Neuron (in vitro differentiated cells): ENCODE data around the gene ATP6V1B1.
A peak's percentile ranks its signal among the peaks of the same experiment; 100 is the strongest.

Experiments used
- H2AFZ ChIP-seq: one replicate; pipeline ENCODE4 v1.6.1; 2013; ENCODE audit warnings: low read depth, mild to moderate bottlenecking, inconsistent platforms, low read length, moderate library complexity
- H3K27me3 ChIP-seq: one replicate; pipeline ENCODE4 v1.6.1; 2013; ENCODE audit warnings: low read length; ENCODE audit not compliant: insufficient read depth
- H3K36me3 ChIP-seq: one replicate; pipeline ENCODE4 v1.6.1; 2013; ENCODE audit warnings: low read length; ENCODE audit not compliant: insufficient read depth
- H3K4me1 ChIP-seq: one replicate; pipeline ENCODE4 v1.6.1; 2013; ENCODE audit warnings: low read length; ENCODE audit not compliant: insufficient read depth
- H3K4me3 ChIP-seq: 2 replicates; pipeline ENCODE4 v1.5.1; 2013; ENCODE audit warnings: mild to moderate bottlenecking, low read length, moderate library complexity
- H3K9me3 ChIP-seq: one replicate; pipeline ENCODE4 v1.6.1; 2013; ENCODE audit warnings: low read length

The ATP6V1B1 gene

DNA sequence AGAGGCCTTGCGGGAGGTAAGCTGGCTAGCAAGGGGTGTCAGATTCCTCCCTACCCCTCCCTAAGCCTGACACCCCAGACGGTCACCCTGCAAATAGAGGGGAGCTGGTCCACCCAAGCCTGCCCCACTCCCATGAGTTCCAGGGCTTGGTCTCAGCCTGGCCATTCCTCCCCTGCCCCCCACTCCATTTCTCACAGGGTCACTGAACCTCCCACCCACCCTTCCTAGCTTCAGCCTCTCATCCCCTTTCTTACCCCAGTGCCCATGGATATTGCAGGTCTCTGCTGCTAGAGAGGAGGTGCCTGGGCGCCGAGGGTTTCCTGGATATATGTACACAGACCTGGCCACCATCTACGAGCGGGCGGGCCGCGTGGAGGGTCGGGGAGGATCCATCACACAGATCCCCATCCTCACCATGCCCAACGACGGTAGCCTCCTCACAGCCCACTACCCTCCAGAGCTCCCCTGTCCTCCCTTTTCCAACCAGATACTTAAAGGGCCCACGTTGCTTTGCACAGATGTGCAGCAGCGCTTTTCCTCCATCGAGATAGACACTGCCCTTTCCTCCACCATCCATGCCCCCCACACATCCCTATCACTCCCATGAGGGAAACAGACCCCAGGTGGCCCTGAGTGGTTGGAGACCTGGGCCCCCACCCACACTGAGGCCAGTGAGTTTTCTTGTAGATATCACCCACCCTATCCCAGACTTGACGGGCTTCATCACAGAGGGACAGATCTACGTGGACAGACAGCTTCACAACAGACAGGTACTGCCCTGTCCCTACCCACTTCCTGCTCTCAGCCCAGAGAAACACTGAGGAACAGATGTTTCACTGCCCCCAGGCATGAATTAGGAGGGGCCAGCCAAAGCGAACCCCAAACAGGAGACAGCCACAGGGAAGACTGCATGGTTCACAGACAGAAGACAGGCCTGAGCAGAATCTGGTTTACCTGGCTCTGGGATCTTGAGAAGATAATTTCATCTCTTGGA, 27.5 kb downstream of the ATP6V1B1 start:
- H3K36me3 ChIP-seq: no peaks in the 10 kb centered on the region
- no peaks in the 10 kb centered on the region for H3K4me1 ChIP-seq
- H3K27me3 ChIP-seq: no peaks in the 10 kb centered on the region
- H3K4me3 ChIP-seq: no peak overlapping the region
- no peak overlapping the region for H2AFZ ChIP-seq
- H3K9me3 ChIP-seq: no peaks in the 10 kb centered on the region

DNA sequence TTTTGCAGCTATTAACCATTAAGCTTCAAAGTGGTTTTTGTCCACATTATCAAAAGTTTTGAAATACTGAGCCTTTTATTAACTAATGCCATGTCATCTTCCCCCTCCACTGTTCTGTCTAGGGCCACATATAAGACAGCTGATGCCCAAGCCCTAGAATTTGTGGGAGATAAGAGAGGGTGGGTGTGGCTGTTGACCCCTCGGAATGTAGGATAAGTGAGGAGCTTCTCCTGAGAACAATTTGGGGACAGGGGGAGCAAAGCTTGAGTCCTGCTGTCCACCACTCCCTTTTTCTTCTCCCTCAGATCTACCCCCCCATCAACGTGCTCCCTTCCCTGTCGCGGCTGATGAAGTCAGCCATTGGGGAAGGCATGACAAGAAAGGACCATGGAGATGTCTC, 28.4 kb downstream of the ATP6V1B1 start:
- Histone ChIP-seq H2AFZ (no peak overlapping the region), H3K4me1 (no peaks in the 10 kb centered on the region), H3K4me3 (no peak overlapping the region), H3K9me3 (no peaks in the 10 kb centered on the region), H3K36me3 (no peaks in the 10 kb centered on the region), H3K27me3 (no peaks in the 10 kb centered on the region)

DNA sequence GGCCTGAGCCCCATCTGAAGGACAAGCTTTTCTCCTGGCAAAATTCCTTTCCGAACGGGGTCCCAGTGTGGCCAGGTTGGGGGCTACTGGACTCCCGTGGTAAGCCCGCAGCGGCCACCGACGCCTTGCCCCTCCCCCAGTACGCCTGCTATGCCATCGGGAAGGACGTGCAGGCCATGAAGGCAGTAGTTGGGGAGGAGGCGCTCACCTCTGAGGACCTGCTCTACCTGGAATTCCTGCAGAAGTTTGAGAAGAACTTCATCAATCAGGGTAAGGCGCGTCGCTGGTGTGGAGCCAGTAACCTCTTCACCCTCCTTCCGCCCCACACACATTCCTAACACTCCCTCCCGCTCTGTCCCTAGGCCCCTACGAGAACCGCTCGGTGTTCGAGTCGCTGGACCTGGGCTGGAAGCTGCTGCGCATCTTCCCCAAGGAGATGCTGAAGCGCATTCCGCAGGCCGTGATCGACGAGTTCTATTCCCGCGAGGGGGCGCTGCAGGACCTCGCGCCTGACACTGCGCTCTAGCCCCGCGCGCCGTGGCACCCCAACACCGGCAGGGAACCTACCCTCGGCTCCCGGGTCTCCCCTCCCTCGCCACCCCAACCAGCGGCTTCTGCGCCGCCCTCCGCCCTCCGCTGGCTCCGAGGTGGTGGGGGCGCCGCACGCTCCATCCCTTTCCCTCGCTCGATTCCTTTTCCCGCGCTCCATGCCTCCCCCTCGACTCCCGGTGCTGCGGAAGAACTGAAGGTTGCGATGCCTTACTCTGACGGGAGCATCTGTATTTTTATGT, 29.1 kb downstream of the ATP6V1B1 start:
- no peak overlapping the region for H3K4me3 ChIP-seq
- H3K27me3 ChIP-seq: no peaks in the 10 kb centered on the region
- H3K36me3 ChIP-seq: no peaks in the 10 kb centered on the region
- no peaks in the 10 kb centered on the region for H3K9me3 ChIP-seq
- H3K4me1 ChIP-seq: no peaks in the 10 kb centered on the region
- no peak overlapping the region for H2AFZ ChIP-seq

DNA sequence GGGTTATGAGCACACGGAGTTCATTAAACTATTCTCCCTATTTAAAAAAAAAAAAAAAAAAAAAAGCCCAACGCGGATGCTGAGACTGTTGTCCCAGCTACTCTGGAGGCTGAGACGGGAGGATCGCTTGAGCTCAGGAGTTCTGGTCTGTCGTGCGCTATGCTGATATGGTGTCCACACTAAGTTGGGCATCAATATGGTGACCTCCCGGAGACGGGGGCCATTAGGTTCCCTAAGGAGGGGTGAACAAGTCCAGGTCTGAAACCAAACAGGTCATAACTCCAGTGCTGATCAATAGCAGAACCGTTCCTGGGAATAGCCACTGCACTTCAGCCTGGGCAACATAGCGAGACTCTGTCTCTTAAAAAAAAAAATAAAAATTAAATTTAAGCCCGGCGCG, 29.8 kb downstream of the ATP6V1B1 start:
- Histone ChIP-seq H3K9me3 (no peaks in the 10 kb centered on the region), H3K27me3 (no peaks in the 10 kb centered on the region), H2AFZ (no peak overlapping the region), H3K36me3 (no peaks in the 10 kb centered on the region), H3K4me1 (no peaks in the 10 kb centered on the region), H3K4me3 (no peak overlapping the region)

DNA sequence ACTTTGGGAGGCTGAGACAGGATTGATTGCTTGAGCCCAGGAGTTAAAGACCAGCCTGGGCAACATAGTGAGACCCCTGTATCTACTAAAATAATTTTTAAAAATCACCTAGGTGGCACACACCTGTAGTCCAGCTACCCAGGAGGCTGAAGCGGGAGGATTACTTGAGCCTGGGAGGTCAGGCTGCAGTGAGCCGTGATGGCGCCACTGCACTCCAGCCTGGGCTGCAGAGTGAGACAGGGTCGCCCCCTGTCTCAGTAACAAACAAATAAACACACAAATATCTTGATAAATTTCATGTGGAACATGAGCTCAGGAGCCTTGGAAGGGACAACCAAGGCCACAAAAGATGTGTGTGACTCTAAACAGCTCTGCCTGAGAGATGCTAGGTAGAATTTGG, 31.0 kb downstream of the ATP6V1B1 start:
- Histone ChIP-seq H2AFZ (no peak overlapping the region), H3K36me3 (no peaks in the 10 kb centered on the region), H3K4me3 (no peak overlapping the region), H3K4me1 (no peaks in the 10 kb centered on the region), H3K9me3 (no peaks in the 10 kb centered on the region), H3K27me3 (no peaks in the 10 kb centered on the region)

DNA sequence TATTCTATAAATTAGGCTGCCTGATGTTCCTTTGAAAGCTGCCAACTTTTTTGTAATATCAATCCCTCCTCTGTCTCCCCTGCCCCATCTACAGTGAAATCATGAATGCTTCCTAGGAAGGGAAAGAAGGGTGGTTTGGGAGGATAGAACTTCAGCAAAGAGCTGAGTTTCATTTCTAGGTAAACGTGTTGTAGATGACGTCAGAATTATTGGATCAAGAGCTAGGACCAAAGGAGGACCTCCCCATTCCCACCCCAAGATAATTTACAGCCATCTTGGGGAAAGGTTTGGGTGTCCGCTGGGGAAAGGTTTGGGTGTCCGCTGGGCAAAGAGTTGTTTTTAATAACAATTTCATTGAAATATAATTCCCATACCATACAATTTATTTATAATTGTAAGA, 31.5 kb downstream of the ATP6V1B1 start:
- no peak overlapping the region for H2AFZ ChIP-seq
- H3K36me3 ChIP-seq: no peaks in the 10 kb centered on the region
- no peaks in the 10 kb centered on the region for H3K9me3 ChIP-seq
- H3K4me1 ChIP-seq: no peaks in the 10 kb centered on the region
- H3K4me3 ChIP-seq: no peak overlapping the region
- H3K27me3 ChIP-seq: no peaks in the 10 kb centered on the region

DNA sequence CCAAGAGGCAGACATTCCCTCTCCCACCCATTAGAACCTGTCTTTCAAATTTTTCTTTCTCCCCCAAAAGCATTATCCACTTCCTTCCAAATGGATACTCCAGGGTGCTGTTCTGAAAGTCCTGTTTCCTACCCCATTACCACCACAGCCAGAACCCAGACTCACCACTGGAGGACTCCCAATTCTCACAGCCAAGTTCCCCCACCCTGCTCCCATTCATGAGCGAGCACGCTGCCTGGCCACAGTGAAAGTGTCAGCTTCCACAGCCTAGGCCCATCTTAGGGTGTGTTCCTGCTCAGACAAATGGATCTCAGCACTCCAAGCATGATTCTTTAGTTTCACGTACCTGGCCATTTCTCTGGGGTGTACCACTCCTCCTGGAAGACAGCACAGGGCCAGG, 38.9 kb downstream of the ATP6V1B1 start:
- peaks cover 12% of the 10 kb centered on the region for H3K4me1 ChIP-seq
- H3K9me3 ChIP-seq: no peaks in the 10 kb centered on the region
- no peaks in the 10 kb centered on the region for H3K27me3 ChIP-seq
- no peak overlapping the region for H3K4me3 ChIP-seq
- no peaks in the 10 kb centered on the region for H3K36me3 ChIP-seq
- H2AFZ ChIP-seq: no peak overlapping the region

DNA sequence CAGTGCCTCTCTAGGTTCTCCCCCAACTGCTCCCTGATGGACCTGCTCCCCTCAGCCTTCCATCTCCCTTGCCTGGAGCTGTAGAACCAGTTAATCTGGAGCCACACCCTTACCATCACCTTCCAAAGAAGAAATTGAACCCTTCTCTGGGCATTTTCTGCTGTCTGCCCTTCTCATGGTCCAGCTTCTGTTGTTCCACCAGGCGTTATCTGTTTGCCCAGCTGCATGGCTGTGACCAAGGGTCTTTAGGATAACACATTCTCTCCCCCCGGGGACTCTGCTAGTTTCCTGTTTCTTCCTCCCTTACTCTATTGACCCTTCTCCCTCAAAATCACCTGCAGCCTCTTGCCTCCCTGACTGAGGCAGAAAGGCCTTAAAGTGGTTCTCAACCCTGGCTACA, 39.5 kb downstream of the ATP6V1B1 start:
- Histone ChIP-seq H3K36me3 (no peaks in the 10 kb centered on the region), H3K4me1 (peaks cover 12% of the 10 kb centered on the region), H2AFZ (no peak overlapping the region), H3K4me3 (no peak overlapping the region), H3K27me3 (no peaks in the 10 kb centered on the region), H3K9me3 (no peaks in the 10 kb centered on the region)

DNA sequence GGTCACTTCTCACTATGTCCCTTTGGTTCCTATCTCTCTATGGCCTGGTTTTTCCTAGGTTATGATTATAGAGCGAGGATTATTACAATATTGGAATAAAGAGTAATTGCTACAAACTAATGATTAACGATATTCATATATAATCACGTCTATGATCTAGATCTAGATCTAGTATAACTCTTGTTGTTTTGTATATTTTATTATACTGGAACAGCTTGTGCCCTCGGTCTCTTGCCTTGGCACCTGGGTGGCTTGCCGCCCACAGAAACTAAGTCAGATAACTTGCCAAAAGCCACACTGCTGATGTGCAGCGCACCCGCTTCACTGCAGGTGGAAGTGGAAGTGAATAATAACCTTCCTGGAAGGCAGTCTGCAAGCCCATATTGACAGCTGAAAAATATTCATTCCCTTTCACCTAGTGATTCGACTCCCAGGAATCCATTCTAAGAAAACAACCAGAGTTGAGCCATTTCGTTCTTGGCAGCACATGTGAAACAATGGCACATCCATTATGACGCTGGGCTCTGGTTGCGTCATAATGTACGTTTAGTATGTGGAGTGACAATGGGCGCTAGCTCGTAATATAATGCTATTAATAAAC, 42.0 kb downstream of the ATP6V1B1 start:
- Histone ChIP-seq H3K9me3 (no peaks in the 10 kb centered on the region), H3K36me3 (no peaks in the 10 kb centered on the region), H3K27me3 (no peaks in the 10 kb centered on the region), H3K4me1 (peaks cover 12% of the 10 kb centered on the region), H2AFZ (no peak overlapping the region), H3K4me3 (peak overlapping the region; percentile 69)

DNA sequence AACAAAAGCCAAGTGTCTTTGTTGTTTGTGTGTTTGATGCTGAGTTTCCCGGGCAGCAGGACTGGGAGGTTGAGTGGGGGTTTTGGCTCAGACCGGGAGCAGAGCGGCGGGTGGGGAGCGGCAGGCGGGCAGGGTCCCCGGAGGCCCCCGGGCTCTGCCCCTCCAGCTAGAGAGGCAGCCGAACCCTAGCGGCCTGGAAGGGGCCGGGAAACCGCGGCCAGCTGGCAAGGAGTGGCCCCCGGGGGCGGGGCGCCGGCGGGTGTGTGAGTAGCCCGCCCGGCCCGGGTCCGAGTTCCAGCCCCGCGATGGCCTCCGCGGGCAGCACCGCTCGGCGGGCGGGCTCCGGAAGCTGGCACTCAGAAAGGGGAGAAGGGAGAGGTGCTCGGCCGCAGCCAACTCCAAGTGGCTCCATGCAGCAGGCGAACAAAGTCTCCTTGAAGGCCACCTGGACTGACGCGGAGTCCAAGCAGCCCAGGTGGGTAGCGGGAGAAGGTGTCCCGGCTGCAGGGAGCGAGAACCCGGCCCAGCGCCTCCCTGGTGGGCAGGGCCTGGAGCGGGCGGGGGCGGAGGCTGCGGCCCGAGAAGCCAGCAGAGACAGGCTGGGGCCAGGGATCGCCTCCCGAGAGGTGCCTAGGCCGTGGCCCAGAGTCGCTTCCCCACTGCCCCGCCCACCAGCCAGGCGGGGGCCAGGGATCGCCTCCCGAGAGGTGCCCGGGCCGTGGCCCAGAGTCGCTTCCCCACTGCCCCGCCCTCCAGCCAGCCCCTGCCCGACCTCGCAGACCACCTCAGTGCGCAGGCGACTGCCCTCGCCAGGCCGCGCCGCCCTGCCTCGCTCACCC, 42.9 kb downstream of the ATP6V1B1 start, which contains the start of gene ANKRD53:
Gene ANKRD53, plus strand, starts transcription at position 290 of the 839 bp plus-strand sequence. Its CDS starts 16 bp downstream, at position 306.
- Histone ChIP-seq H2AFZ (no peak within 1 kb of the TSS), H3K4me3 (peak within 1 kb of the TSS; percentile 69), H3K36me3 (no peaks in the 10 kb centered on the region), H3K4me1 (peaks cover 12% of the 10 kb centered on the region), H3K9me3 (no peaks in the 10 kb centered on the region), H3K27me3 (no peaks in the 10 kb centered on the region)

DNA sequence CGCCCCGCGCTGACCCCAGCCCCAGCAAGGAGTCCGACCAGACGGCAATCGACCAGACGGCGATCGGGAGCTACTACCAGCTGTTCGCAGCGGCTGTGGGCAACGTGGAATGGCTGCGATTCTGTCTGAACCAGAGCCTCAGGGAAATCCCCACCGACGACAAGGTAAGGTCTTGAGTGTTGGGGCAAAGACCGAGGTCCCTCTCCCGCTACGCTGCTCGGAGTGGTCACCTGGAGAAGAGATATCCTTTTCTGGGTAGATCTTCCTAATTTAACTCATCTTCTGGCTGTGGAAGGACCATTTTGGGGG, 43.4 kb downstream of the ATP6V1B1 start:
- no peaks in the 10 kb centered on the region for H3K9me3 ChIP-seq
- H3K4me3 ChIP-seq: no peak overlapping the region
- H2AFZ ChIP-seq: no peak overlapping the region
- H3K4me1 ChIP-seq: peaks cover 12% of the 10 kb centered on the region
- no peaks in the 10 kb centered on the region for H3K27me3 ChIP-seq
- H3K36me3 ChIP-seq: no peaks in the 10 kb centered on the region

DNA sequence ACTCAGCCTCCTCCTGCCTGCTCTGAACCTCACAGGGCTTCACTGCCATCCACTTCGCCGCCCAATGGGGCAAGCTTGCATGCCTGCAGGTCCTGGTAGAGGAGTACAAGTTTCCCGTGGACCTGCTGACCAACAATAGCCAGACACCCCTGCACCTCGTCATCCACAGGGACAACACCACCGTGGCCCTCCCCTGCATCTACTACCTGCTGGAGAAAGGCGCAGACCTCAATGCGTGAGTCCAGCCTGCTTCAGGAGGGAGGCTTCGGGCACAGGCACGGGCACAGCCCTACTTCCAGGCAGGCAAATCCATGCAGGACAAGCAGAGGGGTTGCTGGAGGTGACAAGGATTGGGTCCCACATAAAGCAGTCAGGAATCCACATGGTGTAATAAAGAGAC, 43.9 kb downstream of the ATP6V1B1 start:
- H3K27me3 ChIP-seq: no peaks in the 10 kb centered on the region
- no peaks in the 10 kb centered on the region for H3K36me3 ChIP-seq
- peaks cover 12% of the 10 kb centered on the region for H3K4me1 ChIP-seq
- H2AFZ ChIP-seq: no peak overlapping the region
- H3K9me3 ChIP-seq: no peaks in the 10 kb centered on the region
- no peak overlapping the region for H3K4me3 ChIP-seq
